ENCODE results near the gene RARA. TPM values are rescaled to one million over a fixed set of nuclear protein-coding genes. Genes with fewer than 3 reads are reported as not detected.

The RARA gene
- total RNA-seq, 6 experiments from 2014 or later, result 17.7 to 41.9 (median 22.9) TPM

GRCh38 chr17:40345994-40346764, 37.2 kb downstream of the RARA start:
- peak overlapping the region; percentile 64 to 97 (median 92) for H3K27ac ChIP-seq
- H3K36me3 ChIP-seq, result peaks cover 0 to 12% (median 3%) of the 10 kb centered on the region in 4 donors
- intact Hi-C loops (cut with DNase I), result no loop called here
- H3K4me1 ChIP-seq, result peaks cover 4 to 74% (median 32%) of the 10 kb centered on the region in 4 donors
- TF ChIP-seq POLR2A (IDR thresholded peaks at IDR 0.05) (no peak), CTCF (IDR thresholded peaks at IDR 0.05) (no peak)
- 17% methylated on average over 10 of the region's 11 CpGs for WGBS (ENCODE audit: insufficient coverage, low coverage, low lambda C conversion rate, missing lambda C conversion rate)
- ATAC-seq (peak in 1 of 4 donors; percentile 1), DNase-seq (no peak)
- H3K9me3 ChIP-seq, result no peaks in the 10 kb centered on the region
- peak overlapping the region; percentile 85 to 95 (median 92) for H3K4me3 ChIP-seq
- H3K27me3 ChIP-seq, result no peaks in the 10 kb centered on the region

GRCh38 chr17:40346765-40347158, 37.8 kb downstream of the RARA start:
- Histone ChIP-seq H3K36me3 (peaks cover 0 to 12% (median 3%) of the 10 kb centered on the region in 4 donors), H3K27me3 (no peaks in the 10 kb centered on the region), H3K4me1 (peaks cover 4 to 80% (median 35%) of the 10 kb centered on the region in 4 donors), H3K4me3 (no peak overlapping the region), H3K27ac (peak overlapping the region in 1 of 3 donors; percentile 97), H3K9me3 (no peaks in the 10 kb centered on the region)
- no peak for ATAC-seq
- no CpG with 5 or more reads among the region's 1 CpG for WGBS (ENCODE audit: insufficient coverage, low coverage, low lambda C conversion rate, missing lambda C conversion rate)
- DNase-seq, result peak in 1 of 3 donors; percentile 65
- TF ChIP-seq CTCF (IDR thresholded peaks at IDR 0.05) (no peak), POLR2A (IDR thresholded peaks at IDR 0.05) (no peak)
- intact Hi-C loops (cut with DNase I), result no loop called here

GRCh38 chr17:40347319-40348135, 38.5 kb downstream of the RARA start:
- Histone ChIP-seq H3K4me3 (no peak overlapping the region), H3K4me1 (peaks cover 4 to 88% (median 39%) of the 10 kb centered on the region in 4 donors), H3K9me3 (no peaks in the 10 kb centered on the region), H3K27me3 (no peaks in the 10 kb centered on the region), H3K27ac (peak overlapping the region in 2 of 3 donors; percentile 54 to 97), H3K36me3 (peaks cover 0 to 15% (median 3%) of the 10 kb centered on the region in 4 donors)
- 41% methylated on average over 3 of the region's 9 CpGs for WGBS (ENCODE audit: insufficient coverage, low coverage, low lambda C conversion rate, missing lambda C conversion rate)
- DNase-seq (peak in 1 of 3 donors; percentile 70), ATAC-seq (no peak)
- intact Hi-C loops (cut with DNase I), result no loop called here
- TF ChIP-seq CTCF (IDR thresholded peaks at IDR 0.05) (no peak), POLR2A (IDR thresholded peaks at IDR 0.05) (no peak)

DNA sequence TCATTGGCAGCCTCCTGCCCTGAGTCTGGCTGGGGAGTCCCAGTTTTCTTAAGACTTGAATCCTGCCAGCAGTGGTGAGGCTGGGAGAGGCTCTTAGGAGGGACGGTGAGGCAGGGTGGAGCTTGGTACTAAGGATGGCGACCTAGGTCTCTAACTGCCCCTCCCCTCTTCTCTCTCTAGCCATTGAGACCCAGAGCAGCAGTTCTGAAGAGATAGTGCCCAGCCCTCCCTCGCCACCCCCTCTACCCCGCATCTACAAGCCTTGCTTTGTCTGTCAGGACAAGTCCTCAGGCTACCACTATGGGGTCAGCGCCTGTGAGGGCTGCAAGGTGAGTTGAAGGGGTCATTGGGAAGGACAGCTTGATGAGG, 39.1 kb downstream of the RARA start:
- Histone ChIP-seq H3K27ac (peak overlapping the region in 1 of 3 donors; percentile 54), H3K27me3 (no peaks in the 10 kb centered on the region), H3K9me3 (no peaks in the 10 kb centered on the region), H3K36me3 (peaks cover 0 to 15% (median 3%) of the 10 kb centered on the region in 4 donors), H3K4me3 (no peak overlapping the region), H3K4me1 (peaks cover 8 to 94% (median 42%) of the 10 kb centered on the region in 4 donors)
- intact Hi-C loops (cut with DNase I), result no loop called here
- ATAC-seq (no peak), DNase-seq (no peak)
- TF ChIP-seq POLR2A (IDR thresholded peaks at IDR 0.05) (no peak), CTCF (IDR thresholded peaks at IDR 0.05) (no peak)
- 25% methylated on average over 1 of the region's 5 CpGs for WGBS (ENCODE audit: insufficient coverage, low coverage, low lambda C conversion rate, missing lambda C conversion rate)

Data from right lobe of liver (tissue), 6 donors.